Liver (tissue), 9 donors: ENCODE results near the gene PPP2CA. TPM values are rescaled to one million over a fixed set of nuclear protein-coding genes. Genes with fewer than 3 reads are reported as not detected.

Experiments used
- DNase-seq: peaks from one replicate; pipeline ENCODE4 v3.0.0-alpha.2; 2017; ENCODE audit warnings: low spot score
- H3K27ac ChIP-seq, 2 donors: one replicate each; pipeline ENCODE4 v1.7.0; 2013; ENCODE audit warnings: inconsistent platforms in 2 of 2, low read length in 2 of 2, control low read depth in 1 of 2, low read depth in 1 of 2, mild to moderate bottlenecking in 1 of 2
- H3K27me3 ChIP-seq, 4 donors: one replicate each; pipeline versions ENCODE4 v1.6.1 to v1.7.0; 2013; ENCODE audit warnings: low read length in 3 of 4, inconsistent platforms in 1 of 4, mild to moderate bottlenecking in 1 of 4, moderate library complexity in 1 of 4; ENCODE audit not compliant: control insufficient read depth in 4 of 4, insufficient read depth in 4 of 4
- H3K36me3 ChIP-seq, 4 donors: one replicate each; pipeline versions ENCODE4 v1.6.1 to v1.7.0; 2013; ENCODE audit warnings: low read length in 3 of 4, mild to moderate bottlenecking in 3 of 4, low read depth in 1 of 4, moderate library complexity in 1 of 4; ENCODE audit not compliant: control insufficient read depth in 4 of 4, insufficient read depth in 3 of 4
- H3K4me1 ChIP-seq, 4 donors: one replicate each; pipeline versions ENCODE4 v1.6.1 to v1.7.0; 2013; ENCODE audit warnings: low read length in 3 of 4, mild to moderate bottlenecking in 3 of 4, moderate library complexity in 1 of 4; ENCODE audit not compliant: control insufficient read depth in 4 of 4, insufficient read depth in 4 of 4
- H3K4me3 ChIP-seq, 3 donors: one replicate each; pipeline versions ENCODE4 v1.6.1 to v1.7.0; 2013; ENCODE audit warnings: low read length in 3 of 3, control low read depth in 1 of 3, low read depth in 1 of 3, mild to moderate bottlenecking in 1 of 3
- H3K9ac ChIP-seq, 2 donors: one replicate each; pipeline ENCODE4 v1.7.0; 2013; ENCODE audit warnings: low read length in 2 of 2, mild to moderate bottlenecking in 2 of 2, moderate library complexity in 2 of 2, control low read depth in 1 of 2, low read depth in 1 of 2
- H3K9me3 ChIP-seq, 4 donors: one replicate each; pipeline versions ENCODE4 v1.6.1 to v1.7.0; 2013; ENCODE audit warnings: low read length in 3 of 4; ENCODE audit not compliant: control insufficient read depth in 4 of 4
- EGR1 ChIP-seq, 2 donors: IDR thresholded peaks; 2 replicates each; pipeline ENCODE4 v1.6.1; 2016 to 2018; ENCODE audit warnings: antibody characterized with exemption in 2 of 2, low read depth in 2 of 2
- FOXA1 ChIP-seq: IDR thresholded peaks from 2 replicates; pipeline ENCODE4 v1.6.1; 2016; ENCODE audit warnings: antibody characterized with exemption
- FOXA2 ChIP-seq: IDR thresholded peaks from 2 replicates; pipeline ENCODE4 v1.6.1; 2016; ENCODE audit warnings: antibody characterized with exemption
- GABPA ChIP-seq, 2 donors: IDR thresholded peaks in 1 of 2; conservative IDR thresholded peaks in 1 of 2; 2 replicates each; pipeline ENCODE4 v1.6.1; 2016; ENCODE audit warnings: antibody characterized with exemption in 2 of 2, mild to moderate bottlenecking in 1 of 2, moderate library complexity in 1 of 2
- HNF4A ChIP-seq, 2 donors: conservative IDR thresholded peaks; 2 replicates each; pipeline ENCODE4 v1.6.1; 2016; ENCODE audit warnings: antibody characterized with exemption in 2 of 2, mild to moderate bottlenecking in 2 of 2
- HNF4G ChIP-seq: IDR thresholded peaks from 2 replicates; pipeline ENCODE4 v1.6.1; 2016; ENCODE audit warnings: antibody characterized with exemption
- NR2F2 ChIP-seq: IDR thresholded peaks from 2 replicates; pipeline ENCODE4 v1.6.1; 2016; ENCODE audit warnings: antibody characterized with exemption
- RAD21 ChIP-seq, 2 donors: IDR thresholded peaks; 2 replicates each; pipeline ENCODE4 v1.6.1; 2016; ENCODE audit warnings: antibody characterized with exemption in 2 of 2, mild to moderate bottlenecking in 2 of 2
- RXRA ChIP-seq, 2 donors: IDR thresholded peaks; 2 replicates each; pipeline ENCODE4 v1.6.1; 2017 to 2018; ENCODE audit warnings: antibody characterized with exemption in 2 of 2, mild to moderate bottlenecking in 1 of 2
- SP1 ChIP-seq: IDR thresholded peaks from 2 replicates; pipeline ENCODE4 v1.6.1; 2018; ENCODE audit warnings: antibody characterized with exemption, mild to moderate bottlenecking
- TAF1 ChIP-seq: conservative IDR thresholded peaks from 2 replicates; pipeline ENCODE4 v1.6.1; 2016; ENCODE audit warnings: antibody characterized with exemption, mild to moderate bottlenecking
- YY1 ChIP-seq: IDR thresholded peaks from 2 replicates; pipeline ENCODE4 v1.6.1; 2016; ENCODE audit warnings: antibody characterized with exemption, mild to moderate bottlenecking
- WGBS: extraction: QIAGEN DNeasy Blood & Tissue Kit; methylation state at CpG from one replicate; pipeline ENCODE4 v1.1.7; 2013; 5-methylcytosine and 5-hydroxymethylcytosine counted together
- polyA plus RNA-seq, 2 donors: library from polyadenylated mRNA; stranded (reverse) in 1 of 2; unstranded in 1 of 2; fragments of 200-250 nt in 1 of 2; fragments of >200 nt in 1 of 2; fragmentation: Nextera tagmentation in 1 of 2; extraction: Ambion mirVana in 1 of 2; gene quantifications; one replicate each; pipeline versions ENCODE4 v1.2.1 to v1.2.3, GENCODE V29; 2013 to 2015
- total RNA-seq, 2 donors: library from RNA; depleted of rRNA; stranded (reverse); fragments of >200 nt; gene quantifications; one replicate each; pipeline ENCODE4 v1.2.3, GENCODE V29; 2014
- TF ChIP-seq, protein P1 (sequence below): fragments of 150-350 bp; IDR thresholded peaks from 2 replicates; pipeline ENCODE4 v1.5.1; 2017; ENCODE audit warnings: improper control_type of control experiment, low read depth, low read length; ENCODE audit not compliant: missing input control
- TF ChIP-seq, protein P2 (sequence below): IDR thresholded peaks from 2 replicates; pipeline ENCODE4 v1.6.1; 2016; ENCODE audit warnings: antibody characterized with exemption
- TF ChIP-seq, protein P3 (sequence below): IDR thresholded peaks from 2 replicates; pipeline ENCODE4 v1.6.1; 2016; ENCODE audit warnings: antibody characterized with exemption
- TF ChIP-seq, protein P4 (sequence below): IDR thresholded peaks from 2 replicates; pipeline ENCODE4 v1.6.1; 2016; ENCODE audit warnings: antibody characterized with exemption, mild to moderate bottlenecking
- TF ChIP-seq, protein P5 (sequence below): IDR thresholded peaks from 2 replicates; pipeline ENCODE4 v1.6.1; 2016; ENCODE audit warnings: antibody characterized with exemption
- donor health status: healthy.
- donor health status: healthy.
- donor health status: healthy.
- donor health status: healthy.
- donor health status: healthy.

PPP2CA gene
- total and polyA plus RNA-seq, 4 donors, result 43.3 to 71.6 (median 55.1) TPM

DNA sequence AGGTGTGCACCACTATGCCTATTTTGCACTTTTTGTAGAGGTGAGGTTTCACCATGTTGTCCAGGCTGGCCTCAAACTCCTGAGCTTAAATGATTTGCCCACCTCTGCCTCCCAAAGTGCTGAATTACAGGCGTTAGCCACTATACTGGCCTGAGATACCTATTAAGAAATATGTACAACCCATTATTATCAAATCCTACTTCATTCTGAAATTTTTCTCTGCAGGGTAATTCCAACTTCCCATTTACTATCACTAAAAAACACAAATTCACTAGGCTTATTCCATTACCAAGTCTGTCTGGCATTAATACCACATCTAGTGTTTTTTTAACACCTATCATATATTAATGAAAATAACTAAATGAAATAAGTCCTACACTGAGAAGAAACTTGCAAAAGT, 18.2 kb downstream of the PPP2CA start:
- WGBS, result 90% methylated on average over 1 of the region's 1 CpG
- H3K4me3 ChIP-seq, result no peak overlapping the region
- H3K9ac ChIP-seq, result no peak overlapping the region
- TF ChIP-seq, protein P1, sequence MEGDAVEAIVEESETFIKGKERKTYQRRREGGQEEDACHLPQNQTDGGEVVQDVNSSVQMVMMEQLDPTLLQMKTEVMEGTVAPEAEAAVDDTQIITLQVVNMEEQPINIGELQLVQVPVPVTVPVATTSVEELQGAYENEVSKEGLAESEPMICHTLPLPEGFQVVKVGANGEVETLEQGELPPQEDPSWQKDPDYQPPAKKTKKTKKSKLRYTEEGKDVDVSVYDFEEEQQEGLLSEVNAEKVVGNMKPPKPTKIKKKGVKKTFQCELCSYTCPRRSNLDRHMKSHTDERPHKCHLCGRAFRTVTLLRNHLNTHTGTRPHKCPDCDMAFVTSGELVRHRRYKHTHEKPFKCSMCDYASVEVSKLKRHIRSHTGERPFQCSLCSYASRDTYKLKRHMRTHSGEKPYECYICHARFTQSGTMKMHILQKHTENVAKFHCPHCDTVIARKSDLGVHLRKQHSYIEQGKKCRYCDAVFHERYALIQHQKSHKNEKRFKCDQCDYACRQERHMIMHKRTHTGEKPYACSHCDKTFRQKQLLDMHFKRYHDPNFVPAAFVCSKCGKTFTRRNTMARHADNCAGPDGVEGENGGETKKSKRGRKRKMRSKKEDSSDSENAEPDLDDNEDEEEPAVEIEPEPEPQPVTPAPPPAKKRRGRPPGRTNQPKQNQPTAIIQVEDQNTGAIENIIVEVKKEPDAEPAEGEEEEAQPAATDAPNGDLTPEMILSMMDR, result no peak
- TF ChIP-seq RAD21 (IDR thresholded peaks at IDR 0.05), result no peak
- TF ChIP-seq RXRA (IDR thresholded peaks at IDR 0.05), result no peak
- no peak for TF ChIP-seq YY1
- TF ChIP-seq HNF4A (conservative IDR thresholded peaks at IDR 0.05), result no peak
- no peak for TF ChIP-seq HNF4G
- TF ChIP-seq, protein P2, sequence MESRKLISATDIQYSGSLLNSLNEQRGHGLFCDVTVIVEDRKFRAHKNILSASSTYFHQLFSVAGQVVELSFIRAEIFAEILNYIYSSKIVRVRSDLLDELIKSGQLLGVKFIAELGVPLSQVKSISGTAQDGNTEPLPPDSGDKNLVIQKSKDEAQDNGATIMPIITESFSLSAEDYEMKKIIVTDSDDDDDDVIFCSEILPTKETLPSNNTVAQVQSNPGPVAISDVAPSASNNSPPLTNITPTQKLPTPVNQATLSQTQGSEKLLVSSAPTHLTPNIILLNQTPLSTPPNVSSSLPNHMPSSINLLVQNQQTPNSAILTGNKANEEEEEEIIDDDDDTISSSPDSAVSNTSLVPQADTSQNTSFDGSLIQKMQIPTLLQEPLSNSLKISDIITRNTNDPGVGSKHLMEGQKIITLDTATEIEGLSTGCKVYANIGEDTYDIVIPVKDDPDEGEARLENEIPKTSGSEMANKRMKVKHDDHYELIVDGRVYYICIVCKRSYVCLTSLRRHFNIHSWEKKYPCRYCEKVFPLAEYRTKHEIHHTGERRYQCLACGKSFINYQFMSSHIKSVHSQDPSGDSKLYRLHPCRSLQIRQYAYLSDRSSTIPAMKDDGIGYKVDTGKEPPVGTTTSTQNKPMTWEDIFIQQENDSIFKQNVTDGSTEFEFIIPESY, result no peak
- no peak for TF ChIP-seq SP1
- TF ChIP-seq, protein P3, sequence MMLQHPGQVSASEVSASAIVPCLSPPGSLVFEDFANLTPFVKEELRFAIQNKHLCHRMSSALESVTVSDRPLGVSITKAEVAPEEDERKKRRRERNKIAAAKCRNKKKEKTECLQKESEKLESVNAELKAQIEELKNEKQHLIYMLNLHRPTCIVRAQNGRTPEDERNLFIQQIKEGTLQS, result no peak
- no peak for TF ChIP-seq GABPA (IDR thresholded peaks at IDR 0.05 in 1 of 2, conservative IDR thresholded peaks at IDR 0.05 in 1 of 2)
- no peak for TF ChIP-seq FOXA2
- TF ChIP-seq EGR1 (IDR thresholded peaks at IDR 0.05; ENCODE audit: low read depth in 2 of 2), result no peak
- TF ChIP-seq, protein P4, sequence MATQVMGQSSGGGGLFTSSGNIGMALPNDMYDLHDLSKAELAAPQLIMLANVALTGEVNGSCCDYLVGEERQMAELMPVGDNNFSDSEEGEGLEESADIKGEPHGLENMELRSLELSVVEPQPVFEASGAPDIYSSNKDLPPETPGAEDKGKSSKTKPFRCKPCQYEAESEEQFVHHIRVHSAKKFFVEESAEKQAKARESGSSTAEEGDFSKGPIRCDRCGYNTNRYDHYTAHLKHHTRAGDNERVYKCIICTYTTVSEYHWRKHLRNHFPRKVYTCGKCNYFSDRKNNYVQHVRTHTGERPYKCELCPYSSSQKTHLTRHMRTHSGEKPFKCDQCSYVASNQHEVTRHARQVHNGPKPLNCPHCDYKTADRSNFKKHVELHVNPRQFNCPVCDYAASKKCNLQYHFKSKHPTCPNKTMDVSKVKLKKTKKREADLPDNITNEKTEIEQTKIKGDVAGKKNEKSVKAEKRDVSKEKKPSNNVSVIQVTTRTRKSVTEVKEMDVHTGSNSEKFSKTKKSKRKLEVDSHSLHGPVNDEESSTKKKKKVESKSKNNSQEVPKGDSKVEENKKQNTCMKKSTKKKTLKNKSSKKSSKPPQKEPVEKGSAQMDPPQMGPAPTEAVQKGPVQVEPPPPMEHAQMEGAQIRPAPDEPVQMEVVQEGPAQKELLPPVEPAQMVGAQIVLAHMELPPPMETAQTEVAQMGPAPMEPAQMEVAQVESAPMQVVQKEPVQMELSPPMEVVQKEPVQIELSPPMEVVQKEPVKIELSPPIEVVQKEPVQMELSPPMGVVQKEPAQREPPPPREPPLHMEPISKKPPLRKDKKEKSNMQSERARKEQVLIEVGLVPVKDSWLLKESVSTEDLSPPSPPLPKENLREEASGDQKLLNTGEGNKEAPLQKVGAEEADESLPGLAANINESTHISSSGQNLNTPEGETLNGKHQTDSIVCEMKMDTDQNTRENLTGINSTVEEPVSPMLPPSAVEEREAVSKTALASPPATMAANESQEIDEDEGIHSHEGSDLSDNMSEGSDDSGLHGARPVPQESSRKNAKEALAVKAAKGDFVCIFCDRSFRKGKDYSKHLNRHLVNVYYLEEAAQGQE, result no peak
- TF ChIP-seq, protein P5, sequence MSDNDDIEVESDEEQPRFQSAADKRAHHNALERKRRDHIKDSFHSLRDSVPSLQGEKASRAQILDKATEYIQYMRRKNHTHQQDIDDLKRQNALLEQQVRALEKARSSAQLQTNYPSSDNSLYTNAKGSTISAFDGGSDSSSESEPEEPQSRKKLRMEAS, result no peak
- no peak for TF ChIP-seq FOXA1
- TF ChIP-seq NR2F2, result no peak
- no peak for TF ChIP-seq TAF1
- peaks cover 8 to 20% (median 10%) of the 10 kb centered on the region in 4 donors for H3K36me3 ChIP-seq
- H3K27me3 ChIP-seq, result no peaks in the 10 kb centered on the region
- H3K27ac ChIP-seq, result no peak overlapping the region
- H3K9me3 ChIP-seq, result no peaks in the 10 kb centered on the region
- H3K4me1 ChIP-seq, result peaks cover 0 to 8% (median 3%) of the 10 kb centered on the region in 4 donors
- no peak for DNase-seq
